Memory B cell (primary cell): ENCODE results near the gene RASSF9.

ENCODE experiments used
- ATAC-seq: fragments of 150-1000 bp; cut with Tn5 transposase; 2 replicates; pipeline ENCODE4 v1.10.0; 2021; ENCODE audit warnings: low read depth, mild to moderate bottlenecking, moderate library complexity
- DNase-seq, 2 donors: peaks; one replicate each; pipeline ENCODE4 v3.0.0; 2022; ENCODE audit warnings: low spot score in 2 of 2
- H3K27ac Mint-ChIP-seq: one replicate; pipeline ENCODE4 v1.8.0; 2022; ENCODE audit warnings: mild to moderate bottlenecking, moderate library complexity, mixed read lengths
- H3K27me3 Mint-ChIP-seq: one replicate; pipeline ENCODE4 v1.8.0; 2022; ENCODE audit warnings: mixed read lengths
- H3K36me3 Mint-ChIP-seq: one replicate; pipeline ENCODE4 v1.8.0; 2022; ENCODE audit warnings: mild to moderate bottlenecking, mixed read lengths
- H3K4me1 Mint-ChIP-seq: one replicate; pipeline ENCODE4 v1.8.0; 2022; ENCODE audit warnings: mixed read lengths
- H3K4me3 Mint-ChIP-seq: one replicate; pipeline ENCODE4 v1.8.0; 2022; ENCODE audit warnings: mild to moderate bottlenecking, moderate library complexity, mixed read lengths
- H3K9me3 Mint-ChIP-seq: one replicate; pipeline ENCODE4 v1.8.0; 2022; ENCODE audit warnings: mixed read lengths

Gene RASSF9

DNA sequence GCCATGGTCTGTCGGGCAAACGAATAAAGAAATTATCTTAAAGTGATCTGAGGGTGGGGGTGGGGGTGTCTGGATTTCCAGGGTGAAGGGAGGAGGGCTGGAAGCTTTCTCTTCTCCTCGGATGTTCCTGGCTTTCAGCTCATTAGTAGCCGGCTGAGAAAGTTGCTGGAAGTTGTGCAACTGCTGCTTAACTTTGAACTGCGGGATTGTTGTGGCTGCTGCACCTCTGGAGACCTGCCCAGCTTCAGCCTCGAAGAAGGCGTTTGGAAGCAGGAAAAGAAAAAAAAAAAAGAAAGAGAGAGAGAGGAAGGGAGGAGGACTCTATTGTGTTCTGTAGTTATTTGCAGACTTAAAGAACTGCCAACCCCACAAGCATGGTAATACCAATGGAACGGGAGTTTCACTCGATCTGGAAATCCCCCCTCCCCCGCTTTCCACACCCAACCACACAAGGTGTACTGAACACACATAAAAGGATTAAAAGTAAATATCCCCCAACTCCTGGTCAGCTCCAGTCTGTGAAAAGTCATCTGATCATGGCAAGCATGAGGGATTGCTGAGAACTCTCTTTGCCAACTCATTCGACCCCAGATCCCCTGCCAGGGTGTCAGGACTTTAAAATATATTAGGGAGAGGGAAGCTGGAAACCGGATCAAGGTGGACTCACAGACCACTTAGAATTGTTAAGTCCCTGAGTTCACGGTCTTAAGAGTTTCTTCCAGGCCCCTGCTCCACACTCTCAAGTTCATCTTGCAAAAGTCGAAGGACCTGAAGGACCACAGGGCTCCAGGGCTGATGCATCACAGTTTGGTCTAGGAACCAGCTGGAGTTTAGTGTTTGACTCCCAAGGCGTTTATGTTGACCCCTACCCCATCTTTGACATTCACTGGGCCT is at the start of gene RASSF9:
Gene RASSF9, minus strand, starts transcription at position 213 of the 894 bp plus-strand sequence. Its CDS starts 208 bp downstream, at position 5.
- no peaks in the 10 kb centered on the region for H3K9me3 Mint-ChIP-seq
- no peak within 1 kb of the TSS for H3K4me3 Mint-ChIP-seq
- DNase-seq (no peak), ATAC-seq (no peak)
- H3K36me3 Mint-ChIP-seq = no peaks in the 10 kb centered on the region
- no peaks in the 10 kb centered on the region for H3K27me3 Mint-ChIP-seq
- peaks cover 2% of the 10 kb centered on the region for H3K4me1 Mint-ChIP-seq
- no peak within 1 kb of the TSS for H3K27ac Mint-ChIP-seq

GRCh38 chr12:85883763-85884162 is 47.6 kb upstream of the RASSF9 start:
- Mint-ChIP-seq H3K27me3 (no peaks in the 10 kb centered on the region), H3K4me3 (no peak overlapping the region), H3K4me1 (no peaks in the 10 kb centered on the region), H3K36me3 (no peaks in the 10 kb centered on the region), H3K27ac (no peak overlapping the region), H3K9me3 (no peaks in the 10 kb centered on the region)
- no peak for ATAC-seq
- no peak for DNase-seq

DNA sequence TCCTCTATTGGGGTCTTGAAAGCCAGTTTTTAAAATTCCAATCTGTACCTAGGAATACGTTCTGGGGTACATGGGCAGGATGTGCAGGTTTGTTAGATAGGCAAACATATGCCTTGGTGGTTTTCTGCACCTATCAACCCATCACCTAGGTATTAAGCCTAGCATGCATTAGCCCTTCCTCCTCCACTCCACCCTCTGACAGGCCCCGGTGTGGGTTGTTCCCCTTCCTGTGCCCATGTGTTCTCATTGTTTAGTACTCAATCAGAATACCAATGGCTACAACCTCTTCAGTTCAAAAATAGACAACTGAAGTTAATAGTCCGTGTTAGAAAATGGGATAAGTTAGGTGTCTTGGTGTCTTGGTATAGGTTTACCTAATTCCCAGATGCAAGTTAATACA is 41.2 kb upstream of the RASSF9 start:
- ATAC-seq (no peak), DNase-seq (no peak)
- Mint-ChIP-seq H3K4me1 (peaks cover 2% of the 10 kb centered on the region), H3K9me3 (no peaks in the 10 kb centered on the region), H3K36me3 (no peaks in the 10 kb centered on the region), H3K27me3 (no peaks in the 10 kb centered on the region), H3K27ac (no peak overlapping the region), H3K4me3 (no peak overlapping the region)

DNA sequence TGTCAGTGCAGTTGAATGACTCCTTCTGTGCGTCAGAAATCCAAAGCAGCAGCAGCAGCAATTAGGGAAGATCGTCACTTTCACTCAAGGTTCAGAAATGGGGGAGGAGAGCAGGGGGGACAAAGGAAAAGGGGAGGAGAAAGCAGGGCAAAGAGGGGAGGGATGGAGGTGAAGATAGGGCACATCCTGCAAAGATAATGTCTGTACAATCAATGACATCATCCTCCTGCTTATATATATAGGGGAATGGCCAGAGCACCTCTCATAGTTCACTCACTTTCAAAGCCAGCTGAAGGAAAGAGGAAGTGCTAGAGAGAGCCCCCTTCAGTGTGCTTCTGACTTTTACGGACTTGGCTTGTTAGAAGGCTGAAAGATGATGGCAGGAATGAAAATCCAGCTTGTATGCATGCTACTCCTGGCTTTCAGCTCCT is 37.8 kb upstream of the RASSF9 start, which contains the start of gene NTS:
Gene NTS, plus strand, starts transcription at position 265 of the 431 bp plus-strand sequence. Its CDS starts 109 bp downstream, at position 374.
- peaks cover 2% of the 10 kb centered on the region for H3K4me1 Mint-ChIP-seq
- no peak within 1 kb of the TSS for H3K4me3 Mint-ChIP-seq
- no peaks in the 10 kb centered on the region for H3K36me3 Mint-ChIP-seq
- H3K9me3 Mint-ChIP-seq = no peaks in the 10 kb centered on the region
- DNase-seq (no peak), ATAC-seq (peak; percentile 60)
- H3K27me3 Mint-ChIP-seq = no peaks in the 10 kb centered on the region
- no peak within 1 kb of the TSS for H3K27ac Mint-ChIP-seq

DNA sequence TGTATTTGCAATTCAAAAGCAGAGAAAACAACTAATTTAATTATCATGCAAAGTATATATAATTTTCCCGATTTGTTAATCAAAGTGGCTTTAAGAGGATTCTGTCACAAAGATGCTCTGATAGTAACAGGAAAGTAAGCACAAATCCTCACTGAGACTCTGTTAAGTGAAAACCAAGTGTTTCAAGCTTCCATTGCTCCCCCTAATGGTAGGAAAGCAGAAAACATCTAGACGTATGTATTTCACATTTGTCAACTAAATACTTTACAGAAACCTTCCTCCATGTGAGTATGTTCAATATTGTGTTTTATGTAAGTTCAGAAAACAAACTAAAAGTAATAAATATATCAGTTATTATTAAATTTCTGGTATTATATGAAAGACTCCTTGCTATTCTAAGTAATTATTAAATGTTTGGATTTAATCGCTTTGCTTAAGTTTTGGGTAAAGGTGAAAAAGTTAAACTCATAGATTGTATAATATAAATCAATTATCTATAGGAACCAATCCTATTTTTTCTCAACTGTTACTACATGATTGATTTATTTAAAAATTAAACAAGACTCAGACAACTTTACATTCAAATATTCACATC is 36.4 kb upstream of the RASSF9 start:
- Mint-ChIP-seq H3K36me3 (no peaks in the 10 kb centered on the region), H3K27ac (no peak overlapping the region), H3K9me3 (no peaks in the 10 kb centered on the region), H3K4me3 (no peak overlapping the region), H3K4me1 (peaks cover 2% of the 10 kb centered on the region), H3K27me3 (no peaks in the 10 kb centered on the region)
- DNase-seq (no peak), ATAC-seq (no peak)

- Mint-ChIP-seq H3K4me1 (no peaks in the 10 kb centered on the region), H3K27ac (no peak overlapping the region), H3K9me3 (no peaks in the 10 kb centered on the region), H3K4me3 (no peak overlapping the region), H3K36me3 (no peaks in the 10 kb centered on the region), H3K27me3 (no peaks in the 10 kb centered on the region)
- ATAC-seq (no peak), DNase-seq (no peak)
These were observed 31.0 kb upstream of the RASSF9 start for GRCh38 chr12:85866986-85867776.

- H3K4me3 Mint-ChIP-seq = no peak overlapping the region
- no peak for DNase-seq
- H3K27me3 Mint-ChIP-seq = no peaks in the 10 kb centered on the region
- H3K36me3 Mint-ChIP-seq = no peaks in the 10 kb centered on the region
- H3K27ac Mint-ChIP-seq = no peak overlapping the region
- ATAC-seq = no peak
- no peaks in the 10 kb centered on the region for H3K9me3 Mint-ChIP-seq
- no peaks in the 10 kb centered on the region for H3K4me1 Mint-ChIP-seq
These were observed 29.7 kb upstream of the RASSF9 start for GRCh38 chr12:85865890-85866289.

DNA sequence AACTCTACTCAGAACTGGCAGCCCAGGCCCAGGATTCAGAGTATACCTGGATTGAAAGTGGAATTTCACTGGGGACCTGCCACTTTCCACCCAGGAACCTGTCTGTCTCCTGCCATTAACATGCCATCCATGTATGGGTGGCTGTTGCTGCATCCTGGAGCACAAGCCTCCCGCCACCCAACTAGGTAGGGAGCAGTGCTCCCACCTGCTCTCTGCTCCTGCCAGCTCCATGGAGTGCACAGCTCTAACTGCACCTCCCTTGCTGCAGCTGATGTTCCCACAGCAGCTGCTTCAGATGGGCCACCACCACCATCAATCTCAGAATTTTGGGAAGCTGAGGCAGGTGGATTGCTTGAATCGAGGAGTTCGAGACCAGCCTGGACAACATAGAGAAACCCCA is 20.8 kb upstream of the RASSF9 start:
- ATAC-seq = no peak
- Mint-ChIP-seq H3K4me3 (no peak overlapping the region), H3K9me3 (no peaks in the 10 kb centered on the region), H3K27ac (no peak overlapping the region), H3K27me3 (no peaks in the 10 kb centered on the region), H3K36me3 (no peaks in the 10 kb centered on the region), H3K4me1 (no peaks in the 10 kb centered on the region)
- no peak for DNase-seq

DNA sequence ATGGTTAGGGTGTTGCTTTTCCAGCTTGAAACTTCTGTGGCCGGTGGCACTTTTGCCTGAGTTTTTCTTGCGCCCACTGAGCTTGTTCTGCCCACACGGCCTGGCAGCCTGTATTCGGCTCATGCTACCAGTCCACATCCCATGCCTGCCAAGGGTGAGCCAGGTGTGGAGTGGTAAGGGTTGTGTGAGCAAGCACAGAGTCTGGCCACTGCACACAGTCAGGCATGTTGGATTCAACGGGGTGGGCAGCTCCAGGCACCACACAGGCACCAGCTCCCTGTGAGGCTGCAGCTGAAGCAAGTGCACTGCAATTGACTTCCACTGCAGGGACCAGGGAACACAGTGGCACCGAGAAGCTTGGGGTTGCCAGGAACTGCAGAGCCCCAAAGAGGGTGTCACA is 19.1 kb upstream of the RASSF9 start:
- ATAC-seq = no peak
- H3K36me3 Mint-ChIP-seq = no peaks in the 10 kb centered on the region
- no peak for DNase-seq
- H3K9me3 Mint-ChIP-seq = no peaks in the 10 kb centered on the region
- H3K27ac Mint-ChIP-seq = no peak overlapping the region
- no peaks in the 10 kb centered on the region for H3K27me3 Mint-ChIP-seq
- no peaks in the 10 kb centered on the region for H3K4me1 Mint-ChIP-seq
- H3K4me3 Mint-ChIP-seq = no peak overlapping the region

DNA sequence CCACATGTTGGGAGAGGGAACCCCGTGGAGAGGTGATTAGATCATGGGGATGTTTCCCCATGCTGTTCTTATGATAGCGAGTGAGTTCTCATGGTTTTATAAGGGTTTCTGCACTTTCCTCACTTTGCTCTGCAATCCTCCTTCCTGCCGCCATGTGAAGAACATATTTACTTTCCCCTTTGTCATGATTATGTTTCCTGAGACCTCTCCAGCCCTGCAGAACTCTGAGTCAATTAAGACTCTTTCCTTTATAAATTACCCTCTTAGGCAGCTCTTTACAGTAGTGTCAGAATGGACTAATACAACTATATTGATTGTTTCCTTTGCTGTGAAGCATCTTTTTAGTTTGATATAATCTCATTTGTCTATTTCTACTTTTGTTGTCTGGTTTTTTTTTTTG is 13.1 kb upstream of the RASSF9 start:
- H3K9me3 Mint-ChIP-seq = peaks cover 2% of the 10 kb centered on the region

GRCh38 chr12:85843606-85844310 is 7.5 kb upstream of the RASSF9 start:
- no peaks in the 10 kb centered on the region for H3K9me3 Mint-ChIP-seq
- H3K4me3 Mint-ChIP-seq = no peak overlapping the region
- H3K36me3 Mint-ChIP-seq = no peaks in the 10 kb centered on the region
- H3K4me1 Mint-ChIP-seq = no peaks in the 10 kb centered on the region
- H3K27ac Mint-ChIP-seq = no peak overlapping the region
- ATAC-seq (no peak), DNase-seq (no peak)
- H3K27me3 Mint-ChIP-seq = no peaks in the 10 kb centered on the region

More for the DNA sequence above, 13.1 kb upstream of the RASSF9 start:
- DNase-seq (no peak), ATAC-seq (no peak)
- Mint-ChIP-seq H3K4me1 (no peaks in the 10 kb centered on the region), H3K36me3 (no peaks in the 10 kb centered on the region), H3K27ac (no peak overlapping the region), H3K4me3 (no peak overlapping the region), H3K27me3 (no peaks in the 10 kb centered on the region)

DNA sequence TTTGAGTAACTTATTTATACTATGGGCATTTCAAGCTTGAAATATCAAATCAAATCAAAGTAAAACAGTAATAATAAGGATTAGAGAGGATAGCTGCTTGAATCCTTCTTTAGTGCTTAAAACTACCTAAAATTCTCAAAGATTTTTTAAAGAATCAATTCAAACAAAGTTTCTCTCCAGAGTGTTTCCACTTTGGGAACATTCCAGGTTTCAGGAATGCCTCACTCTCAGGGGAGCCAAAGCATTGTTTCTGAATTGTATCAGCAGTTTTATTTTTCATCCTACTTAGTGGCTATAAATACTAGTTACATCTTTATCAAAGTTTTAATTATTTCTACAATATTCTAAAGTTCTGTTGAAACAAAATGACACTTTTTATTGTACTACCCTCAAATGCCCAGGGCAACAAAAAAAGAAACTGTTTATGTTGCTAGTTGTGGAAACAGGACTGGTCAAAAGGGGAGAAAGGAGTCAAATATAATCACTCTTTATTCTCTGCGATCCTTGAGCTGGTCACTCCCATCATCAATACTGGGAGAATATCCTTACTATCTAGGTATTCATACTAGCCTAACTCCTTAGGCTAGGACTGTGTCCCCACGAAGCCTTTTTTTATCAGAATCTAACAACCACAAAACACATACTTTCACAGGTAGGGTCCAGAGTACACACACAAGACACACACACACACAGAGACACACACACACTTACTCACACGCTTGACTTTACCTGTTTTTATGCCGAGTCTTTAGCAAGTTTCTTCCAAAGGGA is 598 bp downstream of the RASSF9 start:
- no peak for ATAC-seq
- H3K9me3 Mint-ChIP-seq = no peaks in the 10 kb centered on the region

GRCh38 chr12:85834378-85834777 is 1.8 kb downstream of the RASSF9 start:
- H3K4me3 Mint-ChIP-seq = no peak overlapping the region
- H3K27me3 Mint-ChIP-seq = no peaks in the 10 kb centered on the region
- ATAC-seq (no peak), DNase-seq (no peak)
- H3K27ac Mint-ChIP-seq = no peak overlapping the region
- H3K36me3 Mint-ChIP-seq = no peaks in the 10 kb centered on the region
- no peaks in the 10 kb centered on the region for H3K9me3 Mint-ChIP-seq
- peaks cover 2% of the 10 kb centered on the region for H3K4me1 Mint-ChIP-seq

More for the DNA sequence above, 598 bp downstream of the RASSF9 start:
- no peaks in the 10 kb centered on the region for H3K27me3 Mint-ChIP-seq
- no peak overlapping the region for H3K27ac Mint-ChIP-seq
- H3K4me3 Mint-ChIP-seq = no peak overlapping the region
- H3K36me3 Mint-ChIP-seq = no peaks in the 10 kb centered on the region
- DNase-seq = no peak
- H3K4me1 Mint-ChIP-seq = peaks cover 2% of the 10 kb centered on the region
